ENCODE data around the gene CPEB2. TPM values are rescaled to one million over a fixed set of nuclear protein-coding genes. Genes with fewer than 3 reads are reported as not detected.
A peak's percentile ranks its signal among the peaks of the same experiment; 100 is the strongest.

Gene CPEB2
- total and polyA plus RNA-seq, 2 of the 8 experiments (the other 6 are each of a cell fraction or from before 2014, with no cell fraction given), result 0.39 to 1.9 TPM

DNA sequence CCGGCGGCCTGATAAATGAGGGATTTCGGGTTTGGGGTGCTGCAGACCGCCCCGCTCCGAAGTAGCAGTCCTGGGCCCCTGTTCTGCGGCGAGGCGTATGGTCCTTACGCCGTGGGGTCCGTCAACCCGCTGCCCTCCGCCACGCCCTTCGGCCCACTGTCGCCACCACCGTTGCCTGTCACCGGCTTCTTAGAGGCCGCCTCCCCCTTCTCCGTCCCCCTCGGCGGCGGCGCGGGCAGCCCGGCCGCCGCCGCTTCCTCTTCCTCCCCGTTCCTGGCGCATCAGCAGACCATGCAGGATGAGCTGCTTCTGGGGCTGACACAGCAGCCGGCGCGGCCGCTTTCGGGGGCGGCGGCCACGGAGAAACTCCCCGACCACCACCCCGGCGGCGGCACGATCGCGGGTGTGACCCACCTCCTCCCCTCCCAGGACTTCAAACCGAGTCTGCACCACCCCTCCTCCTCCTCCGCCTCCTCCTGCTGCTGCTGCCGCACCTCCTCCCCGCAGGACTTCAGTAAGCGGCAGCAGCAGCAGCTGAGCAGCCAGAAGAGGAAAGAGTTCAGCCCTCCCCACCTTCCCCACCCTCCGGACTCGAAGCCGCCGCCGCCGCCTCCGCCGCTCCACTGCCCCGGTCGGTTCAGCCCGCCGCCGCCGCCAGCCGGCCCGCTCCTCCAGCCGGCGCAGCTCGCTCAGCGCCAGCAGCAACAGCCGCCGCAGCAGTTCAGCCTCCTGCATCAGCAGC is 549 bp downstream of the CPEB2 start:
- WGBS, 2 experiments (ENCODE audit: extremely low coverage in 1 of 2, insufficient coverage in 1 of 2, insufficient read length in 1 of 2, insufficient replicate concordance in 2 of 2, low coverage in 1 of 2, low lambda C conversion rate in 2 of 2, missing lambda C conversion rate in 1 of 2), result no CpG with 5 or more reads among the region's 74 CpGs
- H4K20me1 ChIP-seq (replicated peaks in 1 of 2; ENCODE audit: control insufficient read depth in 1 of 2, insufficient read depth in 2 of 2, low read length in 2 of 2), result no peaks in the 10 kb centered on the region
- ChIA-PET POLR2A (ENCODE audit: partially characterized antibody) (no interaction called here), CTCF (ENCODE audit: partially characterized antibody) (no interaction called here)
- FAIRE-seq, result no peak
- H3K18ac ChIP-seq (ENCODE audit: extremely low read depth, low read length), result no peak overlapping the region; the same call in 1 of the 2 replicates
- H3K23ac ChIP-seq (ENCODE audit: insufficient read length), result no peak overlapping the region
- peak overlapping the region in 1 of 4 experiments; percentile 65; a peak in 1 of 7 replicates for H3K9ac ChIP-seq (replicated peaks in 1 of 4; ENCODE audit: extremely low read depth in 1 of 4, low read depth in 3 of 4, low read length in 3 of 4)
- no peak overlapping the region for H2BK120ac ChIP-seq (replicated peaks; ENCODE audit: low read depth, low read length)
- H3K4me2 ChIP-seq (ENCODE audit: insufficient read depth in 1 of 2, low read depth in 2 of 2, low read length in 2 of 2), result peak overlapping the region; percentile 67 to 70
- no peaks in the 10 kb centered on the region for H3K79me1 ChIP-seq (ENCODE audit: low read depth, low read length)
- no peak overlapping the region for H3K56ac ChIP-seq (replicated peaks; ENCODE audit: insufficient read length, low read depth, low read length)
- no peaks in the 10 kb centered on the region for H3K79me2 ChIP-seq (ENCODE audit: control insufficient read depth in 1 of 2, insufficient read depth in 2 of 2, low read length in 2 of 2)
- H4K91ac ChIP-seq (replicated peaks; ENCODE audit: insufficient read length, low read length), result peak overlapping the region; percentile 73
- no peak overlapping the region for H3K27ac ChIP-seq (ENCODE audit: low read depth, low read length)
- H2AK5ac ChIP-seq (ENCODE audit: low read depth, low read length), result no peak overlapping the region
- H4K5ac ChIP-seq (ENCODE audit: insufficient read length, low read depth, low read length), result peak overlapping the region; percentile 66
- no peaks in the 10 kb centered on the region for H3K36me3 ChIP-seq (ENCODE audit: control insufficient read depth in 2 of 4, insufficient read depth in 4 of 4, low read length in 3 of 4)
- peaks cover 2 to 4% (median 3%) of the 10 kb centered on the region in 4 experiments; a peak in 5 of 7 replicates for H3K4me1 ChIP-seq (replicated peaks in 1 of 4; ENCODE audit: control insufficient read depth in 3 of 4, insufficient read depth in 4 of 4, low read length in 3 of 4)
- no peak overlapping the region for H2BK15ac ChIP-seq (ENCODE audit: low read length)
- H2AFZ ChIP-seq (ENCODE audit: low read length), result peak overlapping the region; percentile 0; the same call in 1 of the 2 replicates
- H3K14ac ChIP-seq (ENCODE audit: insufficient read length), result no peak overlapping the region
- peak in 1 of 2 experiments; percentile 73 for DNase-seq (ENCODE audit: low read depth in 1 of 2, low spot score in 2 of 2)
- H3K9me3 ChIP-seq (ENCODE audit: insufficient read depth in 2 of 2, low read depth in 1 of 2, low read length in 1 of 2), result no peaks in the 10 kb centered on the region
- H3K23me2 ChIP-seq (ENCODE audit: low read depth, low read length), result peaks cover 19% of the 10 kb centered on the region; the same call in 1 of the 2 replicates
- no peak overlapping the region for H2BK12ac ChIP-seq (ENCODE audit: low read depth, low read length)
- H3K4me3 ChIP-seq (ENCODE audit: extremely low read depth in 1 of 4, insufficient read depth in 2 of 4, low read depth in 3 of 4, low read length in 4 of 4), result peak overlapping the region; percentile 58 to 87 (median 67)
- peaks cover 0 to 20% (median 4%) of the 10 kb centered on the region in 4 experiments; a peak in 3 of 7 replicates for H3K27me3 ChIP-seq (replicated peaks in 1 of 4; ENCODE audit: control insufficient read depth in 3 of 4, extremely low read depth in 1 of 4, insufficient read depth in 3 of 4, low read length in 3 of 4)
- 0 out of 2 replicates have a peak overlapping the region, but pooled peaks have one; percentile 24 for H2BK5ac ChIP-seq (ENCODE audit: low read depth, low read length)
- no peak overlapping the region for H3K4ac ChIP-seq (replicated peaks; ENCODE audit: insufficient read length, low read depth, low read length)
- H4K8ac ChIP-seq (ENCODE audit: extremely low read depth, insufficient read depth, low read length), result peak overlapping the region; percentile 89
- H2BK20ac ChIP-seq (ENCODE audit: low read length), result no peak overlapping the region
- no peak for TF ChIP-seq NANOG (IDR thresholded peaks at IDR 0.05; ENCODE audit: insufficient read depth, low read depth, low read length, poor library complexity, severe bottlenecking)
- TF ChIP-seq, protein P1, sequence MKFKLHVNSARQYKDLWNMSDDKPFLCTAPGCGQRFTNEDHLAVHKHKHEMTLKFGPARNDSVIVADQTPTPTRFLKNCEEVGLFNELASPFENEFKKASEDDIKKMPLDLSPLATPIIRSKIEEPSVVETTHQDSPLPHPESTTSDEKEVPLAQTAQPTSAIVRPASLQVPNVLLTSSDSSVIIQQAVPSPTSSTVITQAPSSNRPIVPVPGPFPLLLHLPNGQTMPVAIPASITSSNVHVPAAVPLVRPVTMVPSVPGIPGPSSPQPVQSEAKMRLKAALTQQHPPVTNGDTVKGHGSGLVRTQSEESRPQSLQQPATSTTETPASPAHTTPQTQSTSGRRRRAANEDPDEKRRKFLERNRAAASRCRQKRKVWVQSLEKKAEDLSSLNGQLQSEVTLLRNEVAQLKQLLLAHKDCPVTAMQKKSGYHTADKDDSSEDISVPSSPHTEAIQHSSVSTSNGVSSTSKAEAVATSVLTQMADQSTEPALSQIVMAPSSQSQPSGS (IDR thresholded peaks at IDR 0.05; ENCODE audit: low read length), result no peak
- TF ChIP-seq SIN3A (conservative IDR thresholded peaks at IDR 0.05 in 1 of 2, IDR thresholded peaks at IDR 0.05 in 1 of 2; ENCODE audit: low read depth in 1 of 2, low read length in 2 of 2), result 0 out of 4 replicates have a peak, but pooled peaks of 1 of the 2 experiments have one; percentile 5
- no peak for TF ChIP-seq RXRA (IDR thresholded peaks at IDR 0.05; ENCODE audit: insufficient read depth, low read depth, low read length)
- TF ChIP-seq SIX5 (IDR thresholded peaks at IDR 0.05; ENCODE audit: low read depth, low read length), result no peak
- TF ChIP-seq, protein P2, sequence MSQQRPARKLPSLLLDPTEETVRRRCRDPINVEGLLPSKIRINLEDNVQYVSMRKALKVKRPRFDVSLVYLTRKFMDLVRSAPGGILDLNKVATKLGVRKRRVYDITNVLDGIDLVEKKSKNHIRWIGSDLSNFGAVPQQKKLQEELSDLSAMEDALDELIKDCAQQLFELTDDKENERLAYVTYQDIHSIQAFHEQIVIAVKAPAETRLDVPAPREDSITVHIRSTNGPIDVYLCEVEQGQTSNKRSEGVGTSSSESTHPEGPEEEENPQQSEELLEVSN (IDR thresholded peaks at IDR 0.05), result peak; percentile 7; the same call in 1 of the 2 replicates
- peak; percentile 10 for TF ChIP-seq ASH2L (IDR thresholded peaks at IDR 0.05; ENCODE audit: low read length)
- peak; percentile 65 for TF ChIP-seq SUZ12 (IDR thresholded peaks at IDR 0.05; ENCODE audit: low read length)
- no peak for TF ChIP-seq GTF2F1 (IDR thresholded peaks at IDR 0.05; ENCODE audit: borderline replicate concordance, low read depth, low read length)

Measured in H1 (cell line).